AG08396 (cell line): ENCODE data around the gene SMIM29.
"Not testable (repeated sequence)": the region's sequence is repeated elsewhere in the genome, so short reads cannot be mapped to it uniquely, and the experiment has no call there.

Source experiments
- DNase-seq: peaks from one replicate; pipeline ENCODE4 v3.0.0; 2012; ENCODE audit warnings: low spot score, mixed read lengths

SMIM29 gene

DNA sequence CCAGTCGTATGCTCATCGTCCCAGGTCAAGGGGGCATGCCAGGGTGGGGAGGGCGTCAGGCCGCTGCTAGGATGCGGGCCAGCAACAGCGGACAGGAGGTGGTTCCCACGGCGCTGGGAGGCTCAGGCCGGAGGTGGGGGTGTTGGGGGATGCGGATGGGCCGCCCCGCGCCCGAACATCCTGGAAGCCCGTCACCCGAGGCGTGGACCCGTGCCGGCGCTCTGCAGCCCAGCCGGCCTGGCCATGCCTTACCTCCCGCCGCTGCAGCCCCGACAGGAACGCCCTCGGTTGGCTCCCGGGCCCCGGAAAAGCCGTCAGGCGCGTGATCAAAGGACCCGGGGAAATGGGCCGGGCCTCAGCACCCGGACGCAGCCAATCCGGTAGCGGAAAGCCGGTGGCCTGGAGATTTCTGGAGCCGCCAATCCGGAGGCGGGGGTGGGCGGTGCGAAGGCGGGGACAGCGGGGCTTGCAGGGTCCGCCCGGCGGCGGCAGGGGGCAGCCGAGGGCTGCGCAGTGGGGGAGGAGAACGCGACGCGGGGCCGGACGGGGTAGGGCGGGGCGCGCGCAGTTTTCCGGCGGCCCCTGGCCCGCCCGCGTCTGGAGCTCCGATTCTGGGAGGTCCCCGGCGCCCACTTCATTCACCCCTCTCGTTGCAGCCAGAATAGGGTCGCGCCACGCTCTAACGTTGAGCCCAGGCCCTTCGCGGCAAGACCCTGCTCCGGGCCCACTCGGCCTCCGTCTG lies at the start of gene SMIM29:
Gene SMIM29 (minus strand): TSS at position 280 of the 742 bp plus-strand sequence. CDS start 1,215 bp downstream, outside the sequence.
- DNase-seq: peak; percentile 98

DNA sequence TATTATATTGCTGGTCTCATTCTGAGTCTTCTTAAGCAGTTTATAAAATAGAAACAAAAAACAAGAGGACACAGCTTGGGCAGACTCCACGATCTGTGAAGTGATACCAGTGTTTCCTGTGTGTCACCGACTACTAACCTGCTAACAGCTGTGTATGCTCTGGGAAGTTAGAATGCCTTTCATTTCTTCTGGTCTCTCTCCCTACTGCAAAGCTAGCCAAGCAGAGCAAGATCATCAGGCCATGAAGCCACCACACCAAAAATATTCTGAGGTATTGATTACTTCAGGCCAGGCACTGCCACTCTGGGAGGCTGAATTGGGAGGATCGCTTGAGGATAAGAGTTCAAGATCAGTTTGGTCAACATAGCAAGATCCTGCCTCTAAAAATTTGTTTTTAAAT lies 46.9 kb upstream of the SMIM29 start:
- no peak for DNase-seq

DNA sequence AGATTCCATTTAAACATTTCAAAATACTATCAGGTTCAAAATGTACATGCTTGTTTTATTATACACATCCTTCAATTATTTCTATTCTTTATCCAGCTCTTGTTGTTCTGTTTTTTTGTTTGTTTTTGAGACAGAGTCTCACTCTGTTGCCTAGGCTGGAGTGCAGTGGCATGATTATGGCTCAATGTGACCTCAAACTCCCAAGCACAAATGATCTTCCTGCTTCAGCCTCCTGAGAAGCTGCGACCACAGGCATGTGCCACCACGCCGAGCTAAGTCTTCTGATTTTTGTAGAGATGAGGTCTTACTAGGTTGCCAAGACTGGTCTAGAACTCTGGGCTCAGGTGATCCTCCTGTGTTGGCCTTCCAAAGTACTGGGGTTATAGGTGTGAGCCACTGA lies 44.1 kb upstream of the SMIM29 start:
- no peak for DNase-seq

DNA sequence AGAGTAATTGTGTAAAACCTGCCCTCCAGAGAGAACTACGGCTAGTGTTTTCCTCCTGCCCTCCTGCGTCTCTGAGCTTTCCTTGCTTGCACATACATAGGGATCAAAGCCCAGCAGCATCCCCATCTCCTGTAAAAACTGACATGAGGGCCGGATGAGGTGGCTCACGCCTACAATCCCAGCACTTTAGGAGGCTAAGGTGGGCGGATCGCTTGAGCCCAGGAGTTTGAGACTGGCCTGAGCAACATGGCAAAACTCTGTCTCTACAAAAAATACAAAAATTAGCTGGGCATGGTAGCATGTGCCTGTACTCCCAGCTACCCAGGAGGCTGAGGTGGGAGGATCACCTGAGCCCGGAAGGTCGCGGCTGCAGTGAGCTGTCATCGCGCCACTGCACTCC lies 40.3 kb upstream of the SMIM29 start:
- DNase-seq: no peak

DNA sequence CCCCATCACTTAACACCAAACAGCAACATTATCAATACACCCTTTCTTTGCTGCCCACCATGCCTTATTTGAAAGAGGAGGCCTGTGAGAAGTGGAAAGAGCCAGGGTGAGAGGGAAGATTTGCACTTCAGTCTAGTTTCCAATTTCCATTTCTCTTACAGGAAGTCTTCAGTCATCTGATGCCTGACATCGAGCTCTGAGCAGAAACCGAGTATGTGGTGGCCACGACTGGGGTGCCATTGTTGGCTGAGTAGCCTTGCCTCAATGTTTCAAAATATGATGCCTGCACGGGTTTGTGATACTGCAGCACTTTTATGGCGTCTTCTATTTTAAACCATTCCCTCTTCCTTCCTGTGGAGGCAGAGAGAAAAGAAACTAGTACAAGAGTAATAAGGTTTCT lies 39.8 kb upstream of the SMIM29 start:
- no peak for DNase-seq

DNA sequence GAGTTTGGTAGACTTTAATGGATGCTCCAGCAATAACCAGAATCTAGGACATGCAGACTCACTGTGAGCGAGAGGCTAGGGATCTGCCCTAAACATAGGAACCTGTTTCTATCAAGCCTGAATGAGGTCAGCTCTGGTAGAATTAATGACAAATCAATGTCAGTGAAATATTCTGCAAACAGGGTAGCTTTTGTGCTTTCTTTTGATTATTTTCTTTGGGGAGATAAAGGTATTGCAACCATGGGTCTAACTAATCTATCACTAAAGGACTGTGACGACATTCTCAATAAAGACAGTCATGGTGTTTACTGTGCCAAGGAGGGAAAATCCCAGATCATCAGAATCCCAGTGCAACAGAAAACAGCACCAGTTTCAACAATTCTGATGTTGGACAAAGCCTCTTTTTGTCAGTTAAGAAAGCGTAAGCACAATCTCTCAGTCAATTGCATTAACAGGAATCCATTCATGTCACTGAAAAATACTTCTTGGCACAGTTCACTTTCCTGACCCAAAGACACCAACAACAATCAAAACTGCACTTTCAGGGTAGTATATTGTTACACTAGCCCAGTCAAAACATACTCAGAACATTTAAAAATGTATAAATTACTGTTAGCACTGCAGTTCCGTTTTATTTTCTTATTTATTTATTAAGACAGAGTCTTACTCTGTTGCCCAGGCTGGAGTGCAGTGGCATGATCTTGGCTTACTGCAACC lies 36.8 kb upstream of the SMIM29 start:
- DNase-seq: no peak

DNA sequence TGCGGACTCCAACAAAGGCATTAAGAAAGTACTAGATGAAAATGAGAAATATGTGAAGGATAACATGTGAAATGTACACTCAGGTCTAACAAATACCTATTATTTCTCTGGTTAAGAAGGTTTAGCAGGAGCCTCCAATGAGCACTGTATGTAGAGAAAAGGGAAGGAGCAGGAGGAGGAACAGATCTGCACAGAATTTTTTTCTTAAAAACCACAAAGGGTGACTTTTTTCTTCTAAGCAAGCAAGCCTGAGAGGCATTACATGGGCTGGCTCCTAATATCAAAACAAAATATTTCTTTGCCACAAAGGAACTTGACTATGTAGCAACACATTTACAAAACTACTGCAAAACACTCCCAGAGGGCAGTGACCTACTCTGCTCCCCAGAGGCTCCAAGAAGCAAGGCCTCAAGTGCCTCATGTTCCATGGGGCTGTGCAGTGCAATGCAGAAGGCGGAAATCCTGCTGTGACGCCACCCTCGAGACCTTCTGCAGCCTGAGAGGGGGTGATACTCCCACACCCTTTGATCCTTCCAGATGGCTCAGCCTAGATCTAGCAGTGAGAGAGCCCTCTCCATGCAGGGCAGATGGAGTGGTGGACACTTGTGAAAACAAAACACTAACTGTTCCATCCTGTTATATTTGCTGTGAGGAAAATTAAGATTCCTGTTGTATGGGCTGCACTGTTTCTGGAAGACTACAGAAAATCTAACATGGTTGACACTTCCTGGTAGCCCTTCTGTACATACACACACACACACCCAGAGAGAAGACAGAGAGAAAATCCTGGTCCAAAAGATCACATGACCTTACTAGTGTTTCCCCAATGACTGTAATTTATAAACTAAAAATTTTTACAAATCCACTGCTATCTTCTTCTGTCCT lies 36.0 kb upstream of the SMIM29 start:
- DNase-seq: peak; percentile 63

DNA sequence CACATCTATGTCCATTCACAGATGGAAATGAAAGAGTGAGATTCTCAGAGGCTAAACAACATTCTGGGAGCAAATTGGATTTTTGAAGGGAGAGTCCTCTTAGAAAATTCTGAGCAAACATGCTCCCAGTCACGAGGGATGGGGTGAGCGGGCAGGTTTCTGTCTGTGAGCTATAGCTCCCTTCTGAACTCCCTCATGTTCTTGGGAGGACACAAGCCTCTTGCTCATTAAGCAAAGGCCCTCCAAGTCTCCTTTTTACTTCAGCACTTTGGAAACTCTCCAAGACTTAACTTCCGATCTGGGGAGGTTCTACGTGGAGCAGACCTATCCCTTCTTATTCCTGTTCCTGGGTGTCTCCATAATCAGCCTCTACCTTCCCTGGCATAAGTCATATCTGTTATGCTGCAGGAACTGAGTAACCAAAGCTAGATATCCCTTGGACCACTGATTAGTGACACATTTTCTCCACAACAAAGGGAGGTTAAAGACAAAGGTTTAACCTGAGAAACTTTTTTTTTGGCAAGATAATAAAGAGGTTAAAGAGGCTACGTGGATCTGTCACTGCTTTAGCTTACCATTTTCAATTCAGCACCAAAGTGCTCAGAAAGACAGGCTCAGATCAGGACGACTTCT lies 33.0 kb upstream of the SMIM29 start:
- DNase-seq: no peak

DNA sequence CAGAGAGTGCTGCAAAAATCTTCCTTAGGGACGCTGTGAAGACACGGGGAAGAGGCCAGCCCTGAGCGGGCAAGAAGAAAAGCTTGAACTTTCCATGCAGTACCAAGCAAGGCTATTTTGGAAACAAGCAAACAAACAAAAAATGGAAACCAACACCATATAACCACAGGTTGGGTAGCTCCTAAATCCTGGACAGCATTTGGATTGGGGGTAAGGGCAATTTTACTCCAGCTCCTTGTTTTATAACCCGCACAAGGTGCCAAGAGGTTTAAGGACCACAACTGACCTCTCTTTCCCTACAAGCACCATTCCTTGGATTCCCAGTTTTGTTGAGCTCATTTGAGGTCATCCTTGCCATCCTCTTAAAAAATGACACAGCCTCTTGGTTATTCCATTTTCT lies 31.4 kb upstream of the SMIM29 start:
- no peak for DNase-seq

DNA sequence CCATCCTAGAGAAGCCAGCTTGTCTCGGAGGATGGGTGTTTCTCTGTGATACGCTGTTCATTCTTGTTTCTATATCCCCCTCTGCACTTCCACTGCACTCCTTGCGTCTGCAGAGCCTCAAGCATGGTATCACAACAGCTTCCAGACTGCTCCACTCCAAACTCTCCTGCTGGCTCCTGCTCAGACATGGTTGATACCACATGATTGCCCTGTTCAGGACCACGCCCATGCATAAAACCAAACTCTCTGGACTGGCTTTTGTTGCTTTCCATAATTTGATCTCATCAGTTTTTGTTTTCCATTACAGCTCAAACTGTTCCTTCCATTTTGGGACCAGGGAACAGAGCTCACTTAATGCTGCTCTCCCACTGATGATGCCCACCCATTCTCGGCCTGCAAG lies 30.0 kb upstream of the SMIM29 start:
- DNase-seq: no peak

DNA sequence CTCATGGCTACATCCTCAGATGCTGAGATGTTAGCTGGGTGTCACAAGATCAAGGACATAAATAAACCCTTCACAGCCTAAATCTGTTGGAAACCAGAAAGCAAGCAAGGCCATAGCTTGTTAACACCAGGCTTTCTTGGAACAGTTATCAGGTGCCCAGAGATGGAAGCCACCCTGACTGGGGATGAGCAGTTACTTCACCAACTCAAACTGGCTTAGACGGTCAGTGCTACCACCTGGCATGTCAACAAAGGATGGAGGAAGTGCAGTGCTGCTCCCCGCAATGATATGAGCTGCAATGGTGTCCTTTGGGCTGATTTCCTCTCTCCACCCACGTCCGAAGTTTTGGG lies 28.9 kb upstream of the SMIM29 start:
- no peak for DNase-seq

DNA sequence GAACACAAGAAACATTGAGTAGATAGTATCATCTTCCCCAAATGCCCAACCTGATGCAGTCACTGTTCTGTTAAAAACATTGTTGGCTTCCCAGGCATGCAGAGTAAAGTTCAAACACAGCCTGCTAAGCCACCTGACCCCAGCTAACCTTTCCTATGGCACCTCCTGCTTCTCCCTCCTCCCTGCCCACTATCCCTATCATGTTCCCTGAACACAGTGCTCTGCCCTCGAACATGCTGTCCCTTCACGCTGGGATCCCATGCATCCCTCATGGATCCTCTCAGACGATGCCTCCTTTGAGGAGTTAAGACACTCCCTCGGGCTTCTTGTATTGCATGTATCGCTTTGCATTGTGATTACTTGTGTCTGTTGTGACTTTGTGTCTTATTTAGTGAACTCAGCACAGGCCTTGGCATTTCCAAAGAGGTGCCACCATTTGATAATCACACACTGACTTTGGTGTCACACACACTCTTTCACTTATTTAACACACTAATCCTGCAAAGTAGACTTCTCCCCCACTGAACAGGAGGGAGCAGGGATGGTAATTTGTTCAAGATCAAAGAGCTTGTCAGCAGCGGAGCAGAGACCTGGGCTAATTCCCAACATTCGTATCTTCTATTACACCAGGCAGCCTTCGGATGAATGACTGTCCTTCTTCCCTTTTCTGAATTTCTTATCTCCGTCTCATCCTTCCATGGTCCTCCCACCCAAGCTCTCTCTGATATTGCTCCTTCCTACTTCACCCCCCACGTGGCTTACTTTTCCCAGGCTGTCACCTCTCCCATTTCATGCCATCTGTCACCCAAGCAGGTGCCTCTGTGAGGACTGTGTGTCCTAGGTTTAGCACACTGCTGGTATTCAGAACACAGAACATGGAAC lies 28.3 kb upstream of the SMIM29 start:
- DNase-seq: no peak

DNA sequence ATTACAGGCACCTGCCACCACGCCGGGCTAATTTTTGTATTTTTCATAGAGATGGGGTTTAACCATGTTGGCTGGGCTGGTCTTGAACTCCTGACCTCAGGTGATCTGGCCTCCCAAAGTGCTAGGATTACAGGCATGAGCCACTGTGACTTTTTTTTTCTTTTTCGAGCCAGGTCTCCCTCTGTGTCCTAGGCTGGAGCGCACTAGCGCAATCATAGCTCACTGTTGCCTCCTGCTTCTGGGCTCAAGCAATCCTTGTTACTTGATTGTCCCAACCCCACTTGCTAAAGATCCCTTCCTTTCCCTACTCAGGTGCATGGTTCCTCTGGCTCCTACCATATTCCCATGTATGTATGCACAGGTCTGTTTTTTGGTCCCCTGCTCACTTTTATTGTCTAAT lies 27.4 kb upstream of the SMIM29 start:
- DNase-seq: no peak

DNA sequence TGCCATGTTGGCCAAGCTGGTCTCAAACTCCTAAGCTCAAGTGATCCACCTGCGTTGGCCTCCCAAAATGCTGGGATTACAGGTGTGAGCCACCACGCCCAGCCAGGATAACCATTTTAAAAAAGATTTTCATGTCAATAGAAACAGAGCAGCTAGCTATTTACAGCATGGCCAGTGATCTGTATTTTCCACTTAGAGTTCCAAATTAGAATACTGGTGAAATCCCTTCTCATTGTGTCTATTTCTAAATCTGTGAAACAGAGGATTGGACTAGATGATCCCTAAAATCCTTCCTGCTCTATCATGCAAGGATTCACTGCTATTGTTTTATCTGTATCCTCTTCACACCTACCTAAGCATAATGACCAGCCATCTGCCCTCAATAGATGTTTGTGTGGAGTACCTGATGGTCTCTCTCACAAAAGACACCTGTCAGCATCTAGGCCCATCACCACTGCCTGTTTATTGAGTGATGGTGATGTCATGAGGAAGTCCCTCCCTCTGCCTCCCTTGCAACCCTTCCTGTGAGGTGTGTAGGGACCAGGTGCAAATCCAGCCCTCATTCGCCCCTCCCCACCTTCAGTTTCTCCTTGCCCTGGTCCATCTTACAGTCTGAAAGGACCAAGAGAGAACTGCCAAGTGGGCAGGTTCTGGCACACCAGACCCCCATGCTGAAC lies 26.5 kb upstream of the SMIM29 start:
- no peak for DNase-seq

DNA sequence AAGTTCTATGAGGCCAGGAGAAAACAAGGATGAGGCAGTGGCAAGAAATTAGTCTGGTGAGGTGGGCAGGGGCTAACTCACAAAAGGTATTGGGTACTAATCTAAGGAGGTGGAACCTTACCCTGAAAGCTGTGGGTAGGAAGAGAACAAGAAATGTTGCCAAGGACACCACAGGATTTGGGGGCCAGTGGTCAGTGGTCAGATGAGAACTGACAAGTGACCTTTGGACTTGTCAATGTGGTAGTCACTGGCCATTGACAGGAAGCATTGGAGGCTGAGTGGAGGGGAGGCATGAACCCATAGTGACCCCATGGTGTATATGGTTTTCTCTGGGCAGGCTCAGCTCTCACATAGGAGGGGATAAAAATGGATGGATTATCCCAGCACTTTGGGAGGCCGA lies 25.3 kb upstream of the SMIM29 start:
- no peak for DNase-seq

DNA sequence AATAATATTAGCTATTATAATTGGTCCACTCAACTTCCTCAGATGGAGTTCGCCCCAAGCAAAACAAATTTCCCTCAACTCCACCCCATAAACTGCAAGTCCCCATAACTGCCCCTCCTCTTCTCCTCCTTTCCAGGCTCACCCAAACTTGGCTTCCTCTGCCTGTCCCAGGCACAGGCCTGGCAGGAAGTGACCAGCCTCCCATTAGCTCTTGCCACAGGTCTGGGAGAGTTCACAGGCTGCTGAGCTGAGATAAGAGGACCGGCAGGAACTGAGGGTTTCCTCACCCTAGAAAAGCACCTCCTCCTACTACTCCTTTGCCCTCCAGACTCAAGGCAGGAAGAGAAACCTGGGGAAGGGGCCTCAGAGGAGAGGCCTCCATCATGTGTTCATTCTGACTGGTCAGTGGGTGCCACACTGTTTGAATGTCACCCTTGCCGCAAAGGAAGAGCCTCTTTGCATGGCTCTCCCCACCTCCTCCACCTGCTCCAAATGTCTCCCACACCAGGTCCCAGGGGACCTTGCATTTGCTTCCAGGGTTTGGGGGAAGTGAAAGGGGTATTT lies 24.5 kb upstream of the SMIM29 start:
- peak; percentile 24 for DNase-seq

DNA sequence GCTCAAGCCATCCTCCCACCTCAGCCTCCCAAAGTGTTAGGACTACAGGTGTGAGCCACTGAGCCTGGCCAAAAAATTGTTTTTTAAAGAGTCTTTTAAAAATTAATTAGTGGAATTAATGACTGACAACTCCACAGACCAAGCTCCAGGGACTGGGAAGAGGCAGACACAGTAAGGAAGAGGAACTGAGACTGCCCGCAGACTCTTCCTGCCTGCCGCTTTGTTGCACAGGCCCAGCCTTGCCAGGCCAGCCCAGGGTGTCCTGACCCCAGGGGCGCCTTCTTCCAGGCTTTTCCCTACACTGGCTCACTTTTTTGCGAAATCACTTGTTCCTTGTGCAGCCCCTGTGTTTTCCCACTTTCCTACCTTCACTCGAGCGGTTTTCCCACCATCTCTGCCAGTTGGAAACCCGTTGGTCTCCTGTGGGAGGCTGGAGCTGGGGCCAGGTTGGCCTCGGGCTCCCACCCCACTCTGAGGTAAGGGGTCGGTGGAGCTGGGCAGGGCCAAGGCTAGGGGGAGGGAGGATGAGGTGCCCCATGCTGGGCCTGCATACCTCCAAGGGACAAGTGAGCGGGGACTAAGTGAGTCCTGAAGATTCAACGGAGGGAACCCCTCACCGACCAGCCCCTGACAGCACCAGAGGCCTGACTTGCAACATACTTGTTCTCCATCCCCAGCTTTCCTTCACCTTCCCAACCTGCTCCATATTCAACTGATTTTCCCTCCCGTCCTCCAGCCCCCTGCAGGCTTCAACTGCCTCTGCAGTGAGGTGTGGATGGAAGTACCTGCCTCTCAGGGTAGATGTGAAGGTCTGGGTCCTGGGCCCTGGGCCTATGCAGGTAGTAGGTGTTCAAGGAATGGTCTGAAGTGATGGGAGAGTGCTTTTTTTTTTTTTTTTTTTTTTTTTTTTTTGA lies 23.5 kb upstream of the SMIM29 start:
- no peak for DNase-seq

DNA sequence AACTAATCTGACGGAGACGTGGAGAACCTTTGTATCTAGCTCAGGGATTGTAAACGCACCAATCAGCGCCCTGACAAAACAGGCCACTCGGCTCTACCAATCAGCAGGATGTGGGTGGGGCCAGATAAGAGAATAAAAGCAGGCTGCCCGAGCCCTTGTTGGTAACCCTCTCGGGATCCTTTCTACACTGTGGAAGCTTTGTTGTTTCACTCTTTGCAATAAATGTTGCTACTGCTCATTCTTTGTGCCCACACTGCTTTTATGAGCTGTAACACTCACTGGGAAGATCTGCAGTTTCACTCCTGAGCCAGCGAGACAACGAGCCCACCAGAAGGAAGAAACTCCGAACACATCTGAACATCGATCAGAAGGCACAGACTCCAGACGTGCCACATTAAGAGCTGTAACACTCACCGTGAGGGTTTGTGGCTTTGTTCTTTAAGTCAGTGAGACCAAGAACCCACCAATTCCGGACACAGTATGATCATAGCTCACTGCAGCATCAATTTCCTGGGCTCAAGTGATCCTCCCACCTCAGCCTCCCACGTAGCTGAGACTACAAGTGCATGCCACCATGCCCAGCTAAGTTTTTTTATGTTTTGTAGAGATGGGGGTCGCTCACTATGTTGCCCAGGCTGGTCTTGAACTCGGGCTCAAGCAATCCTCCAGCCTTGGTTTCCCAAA lies 21.0 kb upstream of the SMIM29 start:
- not testable (repeated sequence) for DNase-seq

DNA sequence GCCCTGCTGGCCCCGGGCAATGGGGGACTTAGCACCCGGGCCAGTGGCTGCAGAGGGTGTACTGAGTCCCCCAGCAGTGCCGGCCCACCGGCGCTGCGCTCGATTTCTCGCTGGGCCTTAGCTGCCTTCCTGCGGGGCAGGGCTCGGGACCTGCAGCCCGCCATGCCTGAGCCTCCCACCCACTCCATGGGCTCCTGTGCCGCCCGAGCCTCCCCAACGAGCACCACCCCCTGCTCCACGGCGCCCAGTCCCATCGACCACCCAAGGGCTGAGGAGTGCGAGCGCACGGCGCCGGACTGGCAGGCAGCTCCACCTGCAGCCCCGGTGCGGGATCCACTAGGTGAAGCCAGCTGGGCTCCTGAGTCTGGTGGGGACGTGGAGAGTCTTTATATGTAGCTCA lies 20.3 kb upstream of the SMIM29 start:
- not testable (repeated sequence) for DNase-seq
